Suppressor macrophage treated with lipopolysaccharide for 1 hour (primary cell): Measurements from ENCODE around the gene BBS9.

Experiments used
- DNase-seq, 3 donors: peaks; one replicate each; pipeline ENCODE4 v3.0.0-alpha.2; 2020 to 2022

BBS9 gene

GRCh38 chr7:33627741-33628140 lies 498.4 kb downstream of the BBS9 start:
- DNase-seq = no peak

DNA sequence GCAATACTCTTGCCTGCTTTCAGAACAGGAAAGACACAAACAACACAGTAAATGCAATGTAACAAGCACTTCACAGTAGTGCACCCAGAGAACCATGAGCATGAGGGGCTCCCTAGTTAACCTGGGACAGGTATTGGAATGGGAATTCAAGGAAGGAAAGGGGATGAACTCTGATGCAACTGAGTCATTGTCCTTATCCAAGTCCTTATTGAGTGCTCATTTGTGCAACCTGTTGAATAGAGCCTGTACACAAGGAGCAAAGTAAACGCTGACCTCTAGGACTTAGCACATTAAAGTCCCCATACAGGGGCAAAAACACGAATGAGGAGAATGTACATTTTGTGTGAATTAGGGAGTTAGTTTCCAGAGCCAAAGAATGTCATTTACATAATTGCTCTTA lies 499.5 kb downstream of the BBS9 start:
- no peak for DNase-seq

GRCh38 chr7:33630359-33630758 lies 501.0 kb downstream of the BBS9 start:
- DNase-seq = no peak

GRCh38 chr7:33632322-33632721 lies 503.0 kb downstream of the BBS9 start:
- no peak for DNase-seq

GRCh38 chr7:33632840-33633525 lies 503.6 kb downstream of the BBS9 start:
- DNase-seq = no peak

DNA sequence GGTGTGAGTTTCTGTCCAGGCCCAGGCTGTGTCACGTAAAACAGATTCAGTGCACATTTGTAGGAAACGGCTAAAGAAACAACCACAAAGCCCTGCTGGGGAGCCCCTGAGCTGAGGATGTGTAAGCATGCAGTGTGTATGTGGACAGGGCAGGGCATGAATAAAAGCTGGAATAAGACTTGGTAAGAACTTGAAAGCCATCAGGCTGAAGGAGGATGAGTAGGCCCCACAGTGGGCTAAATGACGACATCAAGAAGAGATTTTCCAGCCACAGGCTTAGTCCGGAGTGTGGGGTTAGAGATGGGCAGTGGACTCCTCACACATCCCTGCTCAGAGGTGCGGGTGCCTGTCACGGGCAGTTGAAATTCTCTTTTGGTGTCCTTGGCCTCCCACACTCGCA lies 505.2 kb downstream of the BBS9 start:
- DNase-seq = no peak

DNA sequence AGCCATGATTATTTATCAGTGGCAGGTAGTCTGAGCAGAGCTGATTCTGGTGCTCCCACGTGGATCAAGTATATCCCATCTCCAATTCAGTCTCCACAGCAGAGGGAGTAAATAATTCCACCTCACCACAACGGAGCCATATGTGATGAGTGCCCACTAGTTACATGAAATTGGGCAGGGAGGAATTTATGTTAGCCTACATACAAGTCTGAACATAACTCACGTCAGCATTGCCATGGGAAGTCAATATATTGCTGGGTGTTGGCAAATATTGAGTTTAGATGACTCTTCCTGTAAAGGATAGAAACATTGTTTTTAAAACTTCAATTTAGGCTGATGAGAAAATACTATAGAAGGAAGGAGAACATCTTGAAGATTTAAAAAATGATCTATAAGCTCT lies 507.0 kb downstream of the BBS9 start:
- DNase-seq = no peak

GRCh38 chr7:33639552-33640197 lies 510.3 kb downstream of the BBS9 start:
- no peak for DNase-seq

GRCh38 chr7:33640741-33641140 lies 511.4 kb downstream of the BBS9 start:
- DNase-seq = no peak

- DNase-seq = no peak
These were observed 512.9 kb downstream of the BBS9 start for GRCh38 chr7:33642312-33642711.

GRCh38 chr7:33643530-33643929 lies 514.2 kb downstream of the BBS9 start:
- DNase-seq = no peak

GRCh38 chr7:33644489-33644888 lies 515.1 kb downstream of the BBS9 start:
- DNase-seq = no peak

GRCh38 chr7:33645104-33645503 lies 515.7 kb downstream of the BBS9 start:
- no peak for DNase-seq

GRCh38 chr7:33646166-33646565 lies 516.8 kb downstream of the BBS9 start:
- no peak for DNase-seq

DNA sequence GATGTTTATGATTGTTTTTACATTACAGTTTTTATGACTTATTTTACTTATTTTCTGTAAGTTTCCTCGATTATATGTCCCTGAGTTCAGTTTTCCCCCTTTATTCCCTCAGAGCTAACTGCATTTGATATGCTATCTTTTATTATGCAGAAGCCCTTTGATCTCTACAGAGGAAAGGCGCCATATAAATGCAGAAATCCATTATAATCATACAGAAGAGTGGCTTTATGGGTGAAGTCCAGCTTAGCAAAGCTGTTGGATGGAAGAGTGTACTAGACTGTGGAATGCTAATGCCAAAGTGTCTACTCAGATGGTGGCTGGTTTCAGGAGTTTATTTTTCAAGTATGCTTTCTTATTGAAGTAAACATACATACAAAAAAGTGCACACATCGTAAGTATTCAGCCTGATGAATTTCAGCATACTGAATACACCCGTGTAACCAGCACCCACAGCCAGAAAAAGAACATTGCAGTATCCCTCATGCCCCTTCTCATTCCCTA lies 517.6 kb downstream of the BBS9 start:
- DNase-seq = no peak

GRCh38 chr7:33649476-33650441 lies 520.4 kb downstream of the BBS9 start:
- DNase-seq = no peak

GRCh38 chr7:33650828-33651227 lies 521.5 kb downstream of the BBS9 start:
- DNase-seq = no peak

DNA sequence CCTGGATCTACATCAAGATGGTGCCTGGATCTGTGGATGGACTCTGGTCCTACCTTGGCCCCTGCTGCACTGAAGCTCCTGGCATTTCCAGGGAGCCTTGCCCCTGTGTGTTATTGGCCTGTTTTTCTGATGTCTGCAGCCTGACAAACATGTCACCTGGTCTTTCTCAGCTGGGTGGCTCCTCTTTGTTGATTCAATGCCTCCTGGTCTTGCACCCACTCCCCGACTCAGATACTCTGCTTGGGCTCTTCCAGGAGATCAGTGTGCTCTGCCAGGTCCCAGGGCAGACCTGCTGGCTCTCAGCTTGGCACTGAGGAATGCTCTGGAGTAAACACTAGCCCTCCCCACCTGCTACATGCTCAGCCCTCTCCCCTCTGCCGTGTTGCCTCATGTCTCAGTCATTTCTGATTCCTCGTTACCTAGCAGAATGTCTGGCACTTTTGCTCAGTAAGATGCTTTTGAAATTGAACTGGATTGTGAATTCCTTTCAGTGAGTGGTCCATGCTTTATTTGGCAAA lies 522.7 kb downstream of the BBS9 start:
- DNase-seq = no peak

GRCh38 chr7:33654676-33655075 lies 525.3 kb downstream of the BBS9 start:
- DNase-seq = no peak
